Transverse colon (tissue), 4 donors: ENCODE measurements around the gene UBN1. TPM values are rescaled to one million over a fixed set of nuclear protein-coding genes. Genes with fewer than 3 reads are reported as not detected.

Source experiments
- DNase-seq: peaks from one replicate; pipeline ENCODE4 v3.0.0-alpha.2; 2019
- H3K27ac ChIP-seq, 4 donors: fragments of 200-600 bp; sonication (generic); 2 replicates each; pipeline ENCODE4 v1.5.1; 2016 to 2018; ENCODE audit warnings: inconsistent platforms in 4 of 4
- H3K27me3 ChIP-seq: fragments of 200-600 bp; sonication (generic); 2 replicates; pipeline ENCODE4 v1.5.1; 2017; ENCODE audit warnings: inconsistent platforms
- H3K36me3 ChIP-seq, 4 donors: fragments of 200-600 bp; sonication (generic); 2 replicates each; pipeline ENCODE4 v1.5.1; 2017 to 2019; ENCODE audit warnings: inconsistent platforms in 4 of 4
- H3K4me1 ChIP-seq, 4 donors: fragments of 200-600 bp; sonication (generic); 2 replicates each; pipeline ENCODE4 v1.5.1; 2017 to 2020; ENCODE audit warnings: inconsistent platforms in 4 of 4
- H3K4me3 ChIP-seq, 4 donors: fragments of 200-600 bp; sonication (generic); 1 replicate in 1 of 4; 2 replicates in 3 of 4; pipeline versions ENCODE4 v1.5.1 to v1.6.1; 2017 to 2019; ENCODE audit warnings: inconsistent platforms in 4 of 4
- H3K9me3 ChIP-seq, 2 donors: fragments of 200-600 bp; sonication (generic); 2 replicates each; pipeline ENCODE4 v1.5.1; 2017 to 2019; ENCODE audit warnings: inconsistent platforms in 2 of 2
- CTCF ChIP-seq, 5 experiments: fragments of 200-600 bp in 3 of 5; fragments of 450-650 bp in 2 of 5; sonication (generic) in 3 of 5; IDR thresholded peaks; 1 replicate in 2 of 5; 2 replicates in 3 of 5; pipeline ENCODE4 v1.5.1; 2016 to 2017; ENCODE audit warnings: antibody characterized with exemption in 5 of 5, inconsistent platforms in 3 of 5, mild to moderate bottlenecking in 2 of 5, moderate library complexity in 1 of 5
- EP300 ChIP-seq: sonication (generic); formaldehyde crosslinking; IDR thresholded peaks from one replicate; pipeline ENCODE4 v1.6.1; 2017; ENCODE audit warnings: antibody characterized with exemption, low read depth
- POLR2A ChIP-seq: fragments of 450-650 bp; IDR thresholded peaks from one replicate; pipeline ENCODE4 v1.6.1; 2016; ENCODE audit warnings: antibody characterized with exemption, mild to moderate bottlenecking, moderate library complexity
- POLR2AphosphoS5 ChIP-seq, 3 donors: sonication (generic); formaldehyde crosslinking; IDR thresholded peaks; one replicate each; pipeline ENCODE4 v1.6.1; 2016; ENCODE audit warnings: antibody characterized with exemption in 3 of 3
- WGBS, 2 donors: methylation state at CpG; one replicate each; pipeline ENCODE4 v1.1.5; 2018; ENCODE audit warnings: low coverage in 1 of 2; 5-methylcytosine and 5-hydroxymethylcytosine counted together
- in situ Hi-C, 4 donors: fragments of 200-750 bp; cut with MboI; loops; one replicate each; pipeline versions ENCODE4 v1.15.0 to v1.15.1; 2017; ENCODE audit warnings: low sequenced_read_pairs in 3 of 4, low pct_ligation_motif_present in 1 of 4, low pct_unique_long_range_greater_than_20kb in 1 of 4
- intact Hi-C: fragments of 100-400 bp; cut with DNase I; formaldehyde crosslinking; loops from one replicate; pipeline ENCODE4 v1.15.1; 2023; ENCODE audit warnings: low total_unique reads
- total RNA-seq, 4 donors: library from RNA; depleted of rRNA; stranded (reverse); fragments of >200 nt; gene quantifications; one replicate each; pipeline ENCODE4 v1.1.0, GENCODE V29; 2016

The UBN1 gene
- total RNA-seq, 4 donors from 2014 or later = 33.6 to 60.2 (median 53.0) TPM

- no peak for DNase-seq
- 80 to 86% methylated on average over 1 to 7 of the region's 7 CpGs for WGBS, 2 donors
Observed at GRCh38 chr16:4868535-4868934, 21.3 kb downstream of the UBN1 start.

GRCh38 chr16:4869147-4869805 lies 22.0 kb downstream of the UBN1 start:
- TF ChIP-seq POLR2AphosphoS5 (IDR thresholded peaks at IDR 0.05) (no peak), CTCF (IDR thresholded peaks at IDR 0.05) (no peak), POLR2A (no peak), EP300 (no peak)
- Histone ChIP-seq H3K9me3 (no peaks in the 10 kb centered on the region), H3K27ac (no peak overlapping the region), H3K27me3 (no peaks in the 10 kb centered on the region), H3K36me3 (peaks cover 0 to 38% (median 13%) of the 10 kb centered on the region in 4 donors), H3K4me3 (no peak overlapping the region), H3K4me1 (no peaks in the 10 kb centered on the region)
- 75 to 91% methylated on average over 4 to 13 of the region's 13 CpGs for WGBS, 2 donors
- in situ Hi-C loops (no loop called here), intact Hi-C loops (no loop called here)
- DNase-seq = no peak

More at GRCh38 chr16:4868535-4868934, 21.3 kb downstream of the UBN1 start:
- TF ChIP-seq POLR2AphosphoS5 (IDR thresholded peaks at IDR 0.05) = no peak
- TF ChIP-seq EP300 = no peak
- no peak for TF ChIP-seq CTCF (IDR thresholded peaks at IDR 0.05)
- TF ChIP-seq POLR2A = no peak
- Histone ChIP-seq H3K4me1 (no peaks in the 10 kb centered on the region), H3K9me3 (no peaks in the 10 kb centered on the region), H3K4me3 (no peak overlapping the region), H3K27me3 (no peaks in the 10 kb centered on the region), H3K27ac (no peak overlapping the region), H3K36me3 (peaks cover 0 to 34% (median 10%) of the 10 kb centered on the region in 4 donors)
- intact Hi-C loops (no loop called here), in situ Hi-C loops (no loop called here)

GRCh38 chr16:4870138-4870671 lies 22.9 kb downstream of the UBN1 start:
- Histone ChIP-seq H3K27ac (no peak overlapping the region), H3K27me3 (no peaks in the 10 kb centered on the region), H3K4me1 (no peaks in the 10 kb centered on the region), H3K36me3 (peaks cover 0 to 48% (median 20%) of the 10 kb centered on the region in 4 donors), H3K9me3 (no peaks in the 10 kb centered on the region), H3K4me3 (no peak overlapping the region)
- no peak for DNase-seq
- in situ Hi-C loops = no loop called here
- intact Hi-C loops = no loop called here
- WGBS, 2 donors = 91% methylated on average over 21 of the region's 21 CpGs; no CpG with 5 or more reads in 1 of the 2 donors
- TF ChIP-seq POLR2A = no peak
- TF ChIP-seq EP300 = no peak
- no peak for TF ChIP-seq POLR2AphosphoS5 (IDR thresholded peaks at IDR 0.05)
- TF ChIP-seq CTCF (IDR thresholded peaks at IDR 0.05) = no peak

GRCh38 chr16:4871071-4871470 lies 23.8 kb downstream of the UBN1 start:
- Histone ChIP-seq H3K27me3 (no peaks in the 10 kb centered on the region), H3K9me3 (no peaks in the 10 kb centered on the region), H3K4me3 (no peak overlapping the region), H3K4me1 (no peaks in the 10 kb centered on the region), H3K36me3 (peaks cover 0 to 53% (median 23%) of the 10 kb centered on the region in 4 donors), H3K27ac (no peak overlapping the region)
- TF ChIP-seq POLR2A = no peak
- in situ Hi-C loops = no loop called here
- intact Hi-C loops = no loop called here
- no peak for DNase-seq
- WGBS, 2 donors = 89% methylated on average over 4 of the region's 4 CpGs; no CpG with 5 or more reads in 1 of the 2 donors
